K562 (cell line): ENCODE data around the gene IFITM2. TPM values are rescaled to one million over a fixed set of nuclear protein-coding genes. Genes with fewer than 3 reads are reported as not detected.

ENCODE experiments used
- ATAC-seq: fragments of 200-7000 bp; cut with Tn5 transposase; 3 replicates; pipeline ENCODE4 v1.9.1; 2020; ENCODE audit warnings: moderate library complexity
- BruUV-seq: library from RNA; stranded (reverse); fragments of 400-500 nt; replicated peaks from 2 replicates; lab custom pipeline; 2021; lab: Mats Ljungman, UMichigan
- CTCF ChIA-PET: fragments of 300-600 bp; formaldehyde crosslinking; extraction: SDS; loops from one replicate; lab custom pipeline; 2021; ENCODE audit warnings: low intra/inter-chr PET ratio; lab: Yijun Ruan, JAX
- POLR2A ChIA-PET: fragments of 300-600, 350-650 bp; sonication (Branson Sonifier 250); formaldehyde crosslinking; extraction: SDS; loops from one replicate; lab custom pipeline; 2021; ENCODE audit warnings: antibody characterized with exemption, inconsistent platforms; lab: Yijun Ruan, JAX
- DNase-seq, 4 experiments: peaks; one replicate each; pipeline versions ENCODE4 v3.0.0 to v3.0.0-alpha.2; 2011 to 2018; ENCODE audit warnings: low spot score in 3 of 4, mixed read lengths in 3 of 4; ENCODE audit errors: extremely low read depth in 1 of 4
- FAIRE-seq: peaks from 2 replicates; lab custom pipeline; 2011; peaks lifted over from hg19 to GRCh38; lab: Jason Lieb, UNC
- H2AFZ ChIP-seq: 2 replicates; pipeline ENCODE4 v1.6.0; 2011; ENCODE audit warnings: low read depth, low read length, control low read depth, inconsistent platforms
- H3K27ac ChIP-seq: fragments of 200-600 bp; 3 replicates; pipeline ENCODE4 v1.8.0; 2011; ENCODE audit warnings: low read depth, mild to moderate bottlenecking, control low read depth, inconsistent platforms, low read length, moderate library complexity, mixed read lengths; ENCODE audit errors: extremely low read depth
- H3K27me3 ChIP-seq, 2 experiments: fragments of 300-600 bp in 1 of 2; 2 replicates in 1 of 2; 3 replicates in 1 of 2; pipeline versions ENCODE4 v1.6.0 to v1.8.0; 2011; ENCODE audit warnings: inconsistent platforms in 2 of 2, low read length in 2 of 2, mild to moderate bottlenecking in 1 of 2, mixed read lengths in 1 of 2, moderate library complexity in 1 of 2; ENCODE audit not compliant: control insufficient read depth in 2 of 2, insufficient read depth in 2 of 2
- H3K36me3 ChIP-seq: fragments of 300-600 bp; 3 replicates; pipeline ENCODE4 v1.8.0; 2011; ENCODE audit warnings: mild to moderate bottlenecking, low read length, inconsistent platforms; ENCODE audit not compliant: control insufficient read depth, insufficient read depth
- H3K4me1 ChIP-seq, 2 experiments: fragments of 200-600 bp in 1 of 2; replicated peaks in 1 of 2; 2 replicates in 1 of 2; 3 replicates in 1 of 2; pipeline versions ENCODE4 v1.5.1 to v1.8.0; 2011; ENCODE audit warnings: inconsistent platforms in 2 of 2, low read length in 2 of 2, mild to moderate bottlenecking in 1 of 2, mixed read lengths in 1 of 2, moderate library complexity in 1 of 2; ENCODE audit not compliant: control insufficient read depth in 2 of 2, insufficient read depth in 2 of 2
- H3K4me2 ChIP-seq: 2 replicates; pipeline ENCODE4 v1.6.1; 2011; ENCODE audit warnings: low read length, control low read depth, inconsistent platforms, mixed read lengths; ENCODE audit not compliant: insufficient read depth
- H3K4me3 ChIP-seq: fragments of 200-600 bp; sonication (generic), shearing (Covaris generic); 2 replicates; pipeline ENCODE4 v1.5.1; 2016; ENCODE audit warnings: control low read depth, inconsistent platforms
- H3K79me2 ChIP-seq: fragments of 200-600 bp; 3 replicates; pipeline ENCODE4 v1.8.0; 2011; ENCODE audit warnings: low read length, inconsistent platforms; ENCODE audit not compliant: control insufficient read depth, insufficient read depth
- H3K9ac ChIP-seq, 2 experiments: 2 replicates each; pipeline versions ENCODE4 v1.6.0 to v1.6.1; 2011; ENCODE audit warnings: low read depth in 2 of 2, low read length in 2 of 2, control low read depth in 1 of 2, inconsistent platforms in 1 of 2, mild to moderate bottlenecking in 1 of 2, mixed read lengths in 1 of 2; ENCODE audit not compliant: insufficient read depth in 1 of 2
- H3K9me1 ChIP-seq: one replicate; pipeline ENCODE4 v1.6.0; 2011; ENCODE audit warnings: inconsistent platforms, mild to moderate bottlenecking, low read length, moderate library complexity; ENCODE audit not compliant: control insufficient read depth, insufficient read depth
- H3K9me3 ChIP-seq: replicated peaks from 2 replicates; pipeline ENCODE4 v1.5.1; 2011; ENCODE audit warnings: low read depth, low read length, inconsistent platforms; ENCODE audit not compliant: control insufficient read depth, insufficient read depth
- H4K20me1 ChIP-seq: replicated peaks from 2 replicates; pipeline ENCODE4 v1.6.1; 2011; ENCODE audit warnings: low read length, inconsistent platforms, mixed read lengths; ENCODE audit not compliant: control insufficient read depth, insufficient read depth
- CBFA2T3 ChIP-seq: fragments of 450-650 bp; IDR thresholded peaks from 2 replicates; pipeline ENCODE4 v1.6.1; 2017
- CHD2 ChIP-seq: IDR thresholded peaks from 2 replicates; pipeline ENCODE4 v1.6.1; 2011; ENCODE audit warnings: low read depth, low read length
- SMARCC2 ChIP-seq: fragments of 450-650 bp; IDR thresholded peaks from 2 replicates; pipeline ENCODE4 v1.6.1; 2017; ENCODE audit warnings: antibody characterized with exemption, moderate library complexity, mild to moderate bottlenecking, low read depth
- TOE1 ChIP-seq, 2 experiments: fragments of 450-650 bp in 1 of 2; sonication (generic) in 1 of 2; formaldehyde crosslinking in 1 of 2; IDR thresholded peaks; 2 replicates each; pipeline versions ENCODE4 v1.7.1 to v1.8.0; 2016 to 2022; ENCODE audit warnings: borderline replicate concordance in 2 of 2, mild to moderate bottlenecking in 2 of 2, antibody characterized with exemption in 1 of 2, inconsistent platforms in 1 of 2, low read depth in 1 of 2, missing genetic modification reagents in 1 of 2, moderate library complexity in 1 of 2
- ZBTB40 ChIP-seq, 2 experiments: fragments of 450-650 bp in 1 of 2; sonication (generic) in 1 of 2; formaldehyde crosslinking in 1 of 2; IDR thresholded peaks; 2 replicates each; pipeline versions ENCODE4 v1.7.1 to v1.9.0; 2016 to 2022; ENCODE audit warnings: inconsistent platforms in 1 of 2, mild to moderate bottlenecking in 1 of 2, missing genetic modification reagents in 1 of 2
- ZNF134 ChIP-seq: fragments of 250-450 bp; sonication (Bioruptor Pico); conservative IDR thresholded peaks from 2 replicates; pipeline ENCODE4 v1.4.0; 2020
- ZNF174 ChIP-seq: fragments of 250-450 bp; sonication (Bioruptor Pico); IDR thresholded peaks from 2 replicates; pipeline ENCODE4 v1.4.0; 2020; ENCODE audit warnings: mild to moderate bottlenecking
- WGBS: fragments of 100-300 bp; shearing (Covaris generic); methylation state at CpG from one replicate; pipeline ENCODE4 v1.1.6; 2016; ENCODE audit warnings: low coverage, mixed read lengths; ENCODE audit not compliant: insufficient coverage; ENCODE audit errors: missing lambda C conversion rate; 5-methylcytosine and 5-hydroxymethylcytosine counted together
- in situ Hi-C: fragments of 300-500 bp; cut with MboI; formaldehyde crosslinking; loops from 4 replicates; pipeline ENCODE4 v1.15.0; 2018; ENCODE audit warnings: inconsistent platforms, mixed read lengths
- intact Hi-C: fragments of 100-400 bp; cut with micrococcal nuclease; formaldehyde crosslinking; loops from 2 replicates; pipeline ENCODE4 v1.14.2; 2022
- polyA plus RNA-seq, 8 experiments: library from polyadenylated mRNA; depleted of rRNA in 4 of 8; stranded (reverse) in 5 of 8; unstranded in 3 of 8; fragments of >200 nt; fragmentation: Nextera tagmentation in 2 of 8; fragmentation: Illumina TruSeq in 1 of 8; extraction: Ambion mirVana in 2 of 8; extraction: Trizol in 1 of 8; gene quantifications; 2 replicates each; pipeline versions ENCODE4 v1.2.1 to v1.2.3, GENCODE V29; 2011 to 2014; ENCODE audit warnings: inconsistent platforms in 1 of 8, missing spikeins in 1 of 8
- total RNA-seq, 7 experiments: library from RNA; depleted of rRNA in 6 of 7; stranded (reverse); fragments of >200 nt in 6 of 7; fragmentation: Illumina TruSeq in 2 of 7; extraction: Trizol in 2 of 7; gene quantifications; 2 replicates each; pipeline versions ENCODE4 v1.2.1 to v1.2.3, GENCODE V29; 2011 to 2021; ENCODE audit warnings: low replicate concordance in 1 of 7
- TF ChIP-seq, protein P1 (sequence below): IDR thresholded peaks from 3 replicates; pipeline ENCODE4 v1.6.1; 2011; ENCODE audit warnings: borderline replicate concordance, mild to moderate bottlenecking, moderate library complexity; ENCODE audit not compliant: insufficient read length; ENCODE audit errors: extremely low read depth

Gene IFITM2
- total and polyA plus RNA-seq, 9 of the 15 experiments (the other 6 are each of a cell fraction or from before 2014, with no cell fraction given), result 52.8 to 4,872 (median 356) TPM

DNA sequence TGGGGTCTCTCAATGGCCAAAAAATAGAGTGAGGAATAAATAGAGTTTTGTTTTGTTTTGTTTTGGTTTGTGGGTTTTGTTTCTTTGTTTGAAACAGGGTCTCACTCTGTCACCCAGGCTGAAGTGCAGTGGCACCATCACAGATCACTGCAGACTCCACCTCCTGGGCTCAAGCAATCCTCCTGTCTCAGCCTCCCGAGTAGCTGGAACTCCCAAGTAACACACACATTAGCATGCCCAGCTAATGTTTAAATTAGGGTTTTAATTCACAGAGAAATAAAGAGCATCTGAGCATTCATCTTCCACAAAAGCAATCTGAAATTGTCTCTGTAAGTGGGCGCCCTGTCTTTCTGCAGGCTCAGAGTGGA is 22.3 kb downstream of the IFITM2 start:
- Histone ChIP-seq H3K9me1 (no peaks in the 10 kb centered on the region), H3K4me2 (peak overlapping the region; percentile 67), H4K20me1 (no peaks in the 10 kb centered on the region), H3K4me3 (peak overlapping the region; percentile 15; the same call in 1 of the 2 replicates), H2AFZ (no peak overlapping the region), H3K9ac (peak overlapping the region; percentile 58 to 77), H3K79me2 (peaks cover 29% of the 10 kb centered on the region), H3K27ac (peak overlapping the region; percentile 79), H3K27me3 (no peaks in the 10 kb centered on the region), H3K9me3 (peaks cover 7% of the 10 kb centered on the region; the same call in 1 of the 2 replicates), H3K36me3 (no peaks in the 10 kb centered on the region), H3K4me1 (peaks cover 49 to 54% of the 10 kb centered on the region in 2 experiments)
- POLR2A ChIA-PET, result interaction anchor here (0.6 to 3.1 kb wide), 18 partner anchors 10 to 1063 kb away, joined by 3 to 21 read pairs (median 4); partner anchors contain the start of genes BET1L and RIC8A
- WGBS, result 63% methylated on average over 2 of the region's 2 CpGs
- FAIRE-seq (no peak), DNase-seq (no peak), ATAC-seq (no peak)
- intact Hi-C loops (loop anchor here (1.0 kb wide), 1 partner anchor 21 kb away; no protein-coding TSS in a partner anchor), in situ Hi-C loops (no loop called here)
- BruUV-seq, result TSS peak; percentile 88
- CTCF ChIA-PET, result interaction anchor here (0.6 kb wide), 1 partner anchor 23 kb away, joined by 3 read pairs; no protein-coding TSS in a partner anchor
- TF ChIP-seq TOE1 (IDR thresholded peaks at IDR 0.05; ENCODE audit: borderline replicate concordance) (0 out of 2 replicates have a peak, but pooled peaks have one; percentile 6), TOE1 (CRISPR knock-in tag; IDR thresholded peaks at IDR 0.05; ENCODE audit: borderline replicate concordance, low read depth) (no peak), ZNF174 (CRISPR knock-in tag) (peak; percentile 37; the same call in 1 of the 2 replicates), CBFA2T3 (no peak), CHD2 (no peak), ZNF134 (CRISPR knock-in tag) (no peak), ZBTB40 (IDR thresholded peaks at IDR 0.05) (no peak; the same call in 1 of the 2 replicates), ZBTB40 (CRISPR knock-in tag; IDR thresholded peaks at IDR 0.05) (no peak), SMARCC2 (peak; percentile 32; the same call in 1 of the 2 replicates)
- TF ChIP-seq, protein P1, sequence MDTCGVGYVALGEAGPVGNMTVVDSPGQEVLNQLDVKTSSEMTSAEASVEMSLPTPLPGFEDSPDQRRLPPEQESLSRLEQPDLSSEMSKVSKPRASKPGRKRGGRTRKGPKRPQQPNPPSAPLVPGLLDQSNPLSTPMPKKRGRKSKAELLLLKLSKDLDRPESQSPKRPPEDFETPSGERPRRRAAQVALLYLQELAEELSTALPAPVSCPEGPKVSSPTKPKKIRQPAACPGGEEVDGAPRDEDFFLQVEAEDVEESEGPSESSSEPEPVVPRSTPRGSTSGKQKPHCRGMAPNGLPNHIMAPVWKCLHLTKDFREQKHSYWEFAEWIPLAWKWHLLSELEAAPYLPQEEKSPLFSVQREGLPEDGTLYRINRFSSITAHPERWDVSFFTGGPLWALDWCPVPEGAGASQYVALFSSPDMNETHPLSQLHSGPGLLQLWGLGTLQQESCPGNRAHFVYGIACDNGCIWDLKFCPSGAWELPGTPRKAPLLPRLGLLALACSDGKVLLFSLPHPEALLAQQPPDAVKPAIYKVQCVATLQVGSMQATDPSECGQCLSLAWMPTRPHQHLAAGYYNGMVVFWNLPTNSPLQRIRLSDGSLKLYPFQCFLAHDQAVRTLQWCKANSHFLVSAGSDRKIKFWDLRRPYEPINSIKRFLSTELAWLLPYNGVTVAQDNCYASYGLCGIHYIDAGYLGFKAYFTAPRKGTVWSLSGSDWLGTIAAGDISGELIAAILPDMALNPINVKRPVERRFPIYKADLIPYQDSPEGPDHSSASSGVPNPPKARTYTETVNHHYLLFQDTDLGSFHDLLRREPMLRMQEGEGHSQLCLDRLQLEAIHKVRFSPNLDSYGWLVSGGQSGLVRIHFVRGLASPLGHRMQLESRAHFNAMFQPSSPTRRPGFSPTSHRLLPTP, result no peak
